ENCODE measurements around the gene RBFOX2. TPM values are rescaled to one million over a fixed set of nuclear protein-coding genes. Genes with fewer than 3 reads are reported as not detected.

The RBFOX2 gene
- total and polyA plus RNA-seq, 2 donors (not counting 1 experiment from before 2014, with no cell fraction given) = not detected

- intact Hi-C loops (cut with micrococcal nuclease) = no loop called here
- H3K27ac Mint-ChIP-seq = no peak overlapping the region
- Histone ChIP-seq H3K4me3 (ENCODE audit: control extremely low read depth in 1 of 5, extremely low read depth in 1 of 5, insufficient read depth in 1 of 5, low read depth in 2 of 5, low read length in 4 of 5) (no peak overlapping the region), H3K36me3 (replicated peaks in 1 of 2; ENCODE audit: control extremely low read depth in 1 of 2, control insufficient read depth in 1 of 2, extremely low read depth in 1 of 2, insufficient read depth in 2 of 2, low read length in 1 of 2) (no peaks in the 10 kb centered on the region), H3K9ac (ENCODE audit: low read length) (no peak overlapping the region), H3K27me3 (replicated peaks in 1 of 4; ENCODE audit: control extremely low read depth in 1 of 4, control insufficient read depth in 3 of 4, insufficient read depth in 4 of 4, low read length in 3 of 4) (peaks cover 0 to 18% (median 9%) of the 10 kb centered on the region in 4 experiments), H3K9me3 (ENCODE audit: control extremely low read depth in 1 of 3, control insufficient read depth in 2 of 3, insufficient read depth in 1 of 3, low read length in 2 of 3) (no peaks in the 10 kb centered on the region), H3K4me2 (replicated peaks; ENCODE audit: low read depth, low read length, poor library complexity, severe bottlenecking) (no peak overlapping the region), H3K79me2 (ENCODE audit: control insufficient read depth, insufficient read depth, low read length) (no peaks in the 10 kb centered on the region), H2AFZ (ENCODE audit: insufficient read depth, low read depth, low read length, poor library complexity, severe bottlenecking) (no peak overlapping the region), H3K27ac (ENCODE audit: low read length in 2 of 2) (no peak overlapping the region), H4K20me1 (ENCODE audit: control insufficient read depth, insufficient read depth, low read length, poor library complexity, severe bottlenecking) (no peaks in the 10 kb centered on the region), H3K4me1 (ENCODE audit: control insufficient read depth in 2 of 2, insufficient read depth in 2 of 2, low read length in 2 of 2) (peaks cover 5 to 13% of the 10 kb centered on the region in 2 donors)
- CTCF ChIA-PET = no interaction called here
- no peak for DNase-seq
- TF ChIP-seq EZH2 (IDR thresholded peaks at IDR 0.05; ENCODE audit: borderline replicate concordance, insufficient read depth, low read depth, low read length, poor library complexity, severe bottlenecking) (no peak), CTCF (IDR thresholded peaks at IDR 0.05) (no peak)
- POLR2A ChIA-PET = no interaction called here
- H3K4me1 Mint-ChIP-seq = peaks cover 14% of the 10 kb centered on the region
- no peak for ATAC-seq (ENCODE audit: low read depth)
- H3K9me3 Mint-ChIP-seq (ENCODE audit: insufficient read depth) = no peaks in the 10 kb centered on the region
- WGBS (ENCODE audit: insufficient coverage) = no CpG with 5 or more reads among the region's 1 CpG
- no peak overlapping the region for H3K4me3 Mint-ChIP-seq
- peaks cover 34% of the 10 kb centered on the region for H3K27me3 Mint-ChIP-seq
Observed at GRCh38 chr22:35912658-35913057, 116.0 kb downstream of the RBFOX2 start.

- Mint-ChIP-seq H3K27ac (no peak overlapping the region), H3K4me1 (peaks cover 14% of the 10 kb centered on the region), H3K4me3 (no peak overlapping the region), H3K9me3 (ENCODE audit: insufficient read depth) (no peaks in the 10 kb centered on the region), H3K27me3 (peaks cover 28% of the 10 kb centered on the region)
- no peak overlapping the region for H3K9ac ChIP-seq (ENCODE audit: low read length)
- intact Hi-C loops (cut with micrococcal nuclease) = no loop called here
- ATAC-seq (ENCODE audit: low read depth) = no peak
- DNase-seq = no peak
- peaks cover 5 to 13% of the 10 kb centered on the region in 2 donors for H3K4me1 ChIP-seq (ENCODE audit: control insufficient read depth in 2 of 2, insufficient read depth in 2 of 2, low read length in 2 of 2)
- no CpG with 5 or more reads among the region's 2 CpGs for WGBS (ENCODE audit: insufficient coverage)
- H3K4me2 ChIP-seq (replicated peaks; ENCODE audit: low read depth, low read length, poor library complexity, severe bottlenecking) = no peak overlapping the region
- H3K9me3 ChIP-seq (ENCODE audit: control extremely low read depth in 1 of 3, control insufficient read depth in 2 of 3, insufficient read depth in 1 of 3, low read length in 2 of 3) = no peaks in the 10 kb centered on the region
- no peak overlapping the region for H3K4me3 ChIP-seq (ENCODE audit: control extremely low read depth in 1 of 5, extremely low read depth in 1 of 5, insufficient read depth in 1 of 5, low read depth in 2 of 5, low read length in 4 of 5)
- no peaks in the 10 kb centered on the region for H4K20me1 ChIP-seq (ENCODE audit: control insufficient read depth, insufficient read depth, low read length, poor library complexity, severe bottlenecking)
- H3K27me3 ChIP-seq (replicated peaks in 1 of 4; ENCODE audit: control extremely low read depth in 1 of 4, control insufficient read depth in 3 of 4, insufficient read depth in 4 of 4, low read length in 3 of 4) = peaks cover 0 to 17% (median 9%) of the 10 kb centered on the region in 4 experiments
- H3K27ac ChIP-seq (ENCODE audit: low read length in 2 of 2) = no peak overlapping the region
- CTCF ChIA-PET = interaction anchor here (0.5 kb wide), 1 partner anchor 8 kb away, joined by 4 read pairs; no protein-coding TSS in a partner anchor
- no peaks in the 10 kb centered on the region for H3K79me2 ChIP-seq (ENCODE audit: control insufficient read depth, insufficient read depth, low read length)
- no peak overlapping the region for H2AFZ ChIP-seq (ENCODE audit: insufficient read depth, low read depth, low read length, poor library complexity, severe bottlenecking)
- no peak for TF ChIP-seq CTCF (IDR thresholded peaks at IDR 0.05)
- no peak for TF ChIP-seq EZH2 (IDR thresholded peaks at IDR 0.05; ENCODE audit: borderline replicate concordance, insufficient read depth, low read depth, low read length, poor library complexity, severe bottlenecking)
- no peaks in the 10 kb centered on the region for H3K36me3 ChIP-seq (replicated peaks in 1 of 2; ENCODE audit: control extremely low read depth in 1 of 2, control insufficient read depth in 1 of 2, extremely low read depth in 1 of 2, insufficient read depth in 2 of 2, low read length in 1 of 2)
- POLR2A ChIA-PET = no interaction called here
Observed at GRCh38 chr22:35911877-35912276, 116.7 kb downstream of the RBFOX2 start.

Measured in B cell (primary cell).